Right lung (tissue), 10 donors: ENCODE measurements around the gene FGL2. TPM values are rescaled to one million over a fixed set of nuclear protein-coding genes. Genes with fewer than 3 reads are reported as not detected.
A peak's percentile ranks its signal among the peaks of the same experiment; 100 is the strongest.
"Not testable (repeated sequence)": the region's sequence is repeated elsewhere in the genome, so short reads cannot be mapped to it uniquely, and the experiment has no call there.

Experiments used
- DNase-seq, 2 donors: peaks; one replicate each; pipeline ENCODE4 v3.0.0-alpha.2; 2013
- long read RNA-seq, 8 donors: transcript quantifications; one replicate each; lab custom pipeline, GENCODE V29; 2026
- polyA plus RNA-seq, 5 donors: library from polyadenylated mRNA; unstranded; fragments of 120-200 nt; gene quantifications; one replicate each; pipeline versions ENCODE4 v1.2.1 to v1.2.3, GENCODE V29; 2013; ENCODE audit warnings: inconsistent platforms in 1 of 5, low replicate concordance in 1 of 5; ENCODE audit not compliant: insufficient read length in 5 of 5, insufficient read depth in 1 of 5

The FGL2 gene
- 1 to 10 TPM; 5.5 to 9.2 (median 8.3) TPM for polyA plus RNA-seq
- long read RNA-seq, donor 1, full-length matches to known transcripts = 5 of 5 reads
- long read RNA-seq, donor 1, partial matches to known transcripts = 0 of 5 reads
- long read RNA-seq, donor 1, other reads (novel, unspliced or antisense) = 0 of 5 reads
- long read RNA-seq, donor 2, full-length matches to known transcripts = 2 of 2 reads
- long read RNA-seq, donor 2, partial matches to known transcripts = 0 of 2 reads
- long read RNA-seq, donor 2, other reads (novel, unspliced or antisense) = 0 of 2 reads
- long read RNA-seq, donor 3, full-length matches to known transcripts = 5 of 5 reads
- long read RNA-seq, donor 3, partial matches to known transcripts = 0 of 5 reads
- long read RNA-seq, donor 3, other reads (novel, unspliced or antisense) = 0 of 5 reads
- long read RNA-seq, donor 4, full-length matches to known transcripts = 3 of 3 reads
- long read RNA-seq, donor 4, partial matches to known transcripts = 0 of 3 reads
- long read RNA-seq, donor 4, other reads (novel, unspliced or antisense) = 0 of 3 reads
- long read RNA-seq, donor 5, full-length matches to known transcripts = 8 of 8 reads
- long read RNA-seq, donor 5, partial matches to known transcripts = 0 of 8 reads
- long read RNA-seq, donor 5, other reads (novel, unspliced or antisense) = 0 of 8 reads
- long read RNA-seq, donor 6, full-length matches to known transcripts = 14 of 14 reads
- long read RNA-seq, donor 6, partial matches to known transcripts = 0 of 14 reads
- long read RNA-seq, donor 6, other reads (novel, unspliced or antisense) = 0 of 14 reads
- long read RNA-seq, donor 7, full-length matches to known transcripts = 3 of 3 reads
- long read RNA-seq, donor 7, partial matches to known transcripts = 0 of 3 reads
- long read RNA-seq, donor 7, other reads (novel, unspliced or antisense) = 0 of 3 reads
- long read RNA-seq, donor 8 = 0 reads

GRCh38 chr7:77199013-77199966, at the start of gene FGL2:
Gene FGL2, minus strand, starts transcription at chr7:77199819. Its CDS starts 26 bp downstream, at chr7:77199793.
- peak in 1 of 2 donors; percentile 14 for DNase-seq

DNA sequence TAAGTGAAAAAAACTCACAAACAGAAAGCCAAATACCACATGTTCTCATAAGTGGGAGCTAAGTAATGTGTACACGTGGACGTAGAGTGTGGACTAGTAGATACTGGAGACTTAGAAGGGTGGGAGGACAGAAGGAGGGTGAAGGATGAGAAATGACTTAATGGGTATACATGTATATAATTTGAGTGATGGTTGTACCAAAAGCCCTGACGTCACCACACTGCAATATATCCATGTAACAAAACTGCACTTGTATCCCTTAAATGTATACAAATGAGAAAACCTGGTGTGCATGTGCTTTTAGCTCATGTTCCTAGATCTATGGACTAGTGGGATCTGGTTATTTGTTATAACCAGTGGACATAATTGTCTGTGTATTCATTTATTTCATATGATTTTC, 48.5 kb upstream of the FGL2 start:
- DNase-seq = no peak

DNA sequence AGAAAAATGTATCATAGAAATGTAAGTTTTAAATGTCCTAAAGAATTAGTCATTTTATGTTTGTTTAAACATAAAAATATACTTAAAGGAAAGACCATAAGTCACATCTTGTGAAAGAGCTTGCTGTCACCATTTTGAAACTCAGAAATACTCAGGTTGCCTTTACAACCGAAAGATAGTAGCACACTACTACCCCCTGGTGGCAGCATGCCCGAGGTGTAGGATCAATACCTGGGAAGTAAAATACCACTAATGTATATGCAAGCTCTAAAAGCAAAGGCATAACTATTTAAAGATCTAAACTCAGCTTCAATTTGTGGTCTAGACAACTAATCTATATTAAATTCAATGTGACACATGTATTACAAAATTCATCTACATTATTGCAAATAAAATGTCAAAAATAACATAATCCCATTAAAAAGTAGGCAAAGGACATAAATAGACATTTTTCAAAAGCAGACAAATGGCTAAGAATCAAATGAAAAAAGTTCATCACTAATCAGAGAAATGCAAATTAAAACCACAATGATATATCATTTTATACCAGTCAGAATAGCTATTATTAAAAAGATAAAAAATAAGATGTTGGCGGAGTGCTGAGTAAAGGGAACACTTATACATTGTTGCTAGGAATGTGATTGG, 47.7 kb upstream of the FGL2 start:
- no peak for DNase-seq

- DNase-seq = no peak
Observed at GRCh38 chr7:77246026-77246640, 46.5 kb upstream of the FGL2 start.

- DNase-seq = no peak
Observed at GRCh38 chr7:77245015-77245755, 45.6 kb upstream of the FGL2 start.

DNA sequence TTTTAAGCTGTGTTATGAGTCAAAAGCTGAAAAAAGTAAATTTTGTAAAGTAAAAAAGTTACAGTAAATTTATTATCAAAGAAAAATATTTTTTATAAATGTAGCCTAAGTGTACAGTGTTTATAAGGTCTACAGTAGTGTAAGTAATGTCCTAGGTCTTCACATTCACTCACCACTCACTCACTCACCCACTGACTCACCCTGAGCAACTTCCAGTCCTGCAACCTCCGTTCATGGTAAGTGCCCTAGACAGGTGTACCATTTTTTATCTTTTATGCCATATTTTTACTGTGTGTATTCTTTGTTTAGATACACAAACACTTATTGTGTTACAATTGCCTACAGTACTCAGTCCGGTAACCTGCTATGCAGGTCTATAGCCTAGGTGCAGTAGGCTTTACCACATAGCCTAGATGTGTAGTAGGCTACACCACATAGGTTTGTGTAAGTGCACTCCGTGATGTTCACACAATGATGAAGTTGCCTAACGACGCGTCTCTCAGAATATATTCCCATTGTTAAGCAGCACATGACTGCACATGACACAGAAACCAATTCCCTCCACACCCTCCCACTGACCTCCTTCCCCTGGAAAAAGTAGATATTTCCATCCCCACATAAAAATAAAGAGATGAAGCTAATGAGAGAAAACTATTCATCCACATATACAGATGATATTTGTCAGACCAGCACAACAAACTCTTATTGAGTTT, 44.8 kb upstream of the FGL2 start:
- DNase-seq = no peak

GRCh38 chr7:77242554-77242953, 42.9 kb upstream of the FGL2 start:
- DNase-seq = no peak

DNA sequence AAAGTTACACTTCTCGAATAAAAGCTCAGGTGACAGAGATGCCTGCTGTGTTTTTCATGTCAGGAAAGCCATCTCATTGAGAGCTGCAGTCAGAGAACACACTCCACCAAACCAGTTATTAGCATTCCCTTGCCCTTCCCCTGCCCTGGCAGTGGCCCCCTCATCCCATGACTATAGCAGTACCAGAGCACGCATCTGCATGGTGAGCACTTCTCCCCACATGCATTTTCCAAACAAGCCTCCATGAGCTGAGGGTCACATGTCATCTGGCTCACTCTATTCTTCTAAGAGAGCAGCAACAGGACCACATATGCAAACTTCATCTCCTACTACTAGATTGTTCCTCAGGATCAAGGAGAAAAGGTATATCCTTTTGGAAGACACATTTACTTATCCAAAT, 42.4 kb upstream of the FGL2 start:
- DNase-seq = no peak

- no peak for DNase-seq
Observed at GRCh38 chr7:77239471-77239870, 39.9 kb upstream of the FGL2 start.

DNA sequence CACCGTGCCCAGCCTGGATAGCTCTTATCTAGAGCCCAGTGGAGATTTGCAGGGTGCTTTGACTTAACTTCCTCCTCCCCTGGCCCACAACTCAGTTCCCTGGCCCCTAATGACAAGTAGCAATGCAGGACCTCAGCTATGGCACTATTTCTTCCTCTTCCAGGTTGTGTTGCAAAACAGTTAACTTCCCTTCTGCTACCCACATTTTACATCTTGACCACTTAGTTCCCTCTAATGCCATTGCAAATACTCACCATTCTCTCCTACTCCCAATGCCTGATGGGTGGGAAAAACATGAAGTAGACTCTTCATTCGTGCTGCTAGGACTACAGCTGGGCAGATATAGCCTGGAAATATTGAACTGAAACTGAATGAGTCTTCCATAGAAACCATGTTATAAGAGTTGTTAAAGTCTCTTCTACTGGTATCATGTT, 39.1 kb upstream of the FGL2 start:
- DNase-seq = no peak

DNA sequence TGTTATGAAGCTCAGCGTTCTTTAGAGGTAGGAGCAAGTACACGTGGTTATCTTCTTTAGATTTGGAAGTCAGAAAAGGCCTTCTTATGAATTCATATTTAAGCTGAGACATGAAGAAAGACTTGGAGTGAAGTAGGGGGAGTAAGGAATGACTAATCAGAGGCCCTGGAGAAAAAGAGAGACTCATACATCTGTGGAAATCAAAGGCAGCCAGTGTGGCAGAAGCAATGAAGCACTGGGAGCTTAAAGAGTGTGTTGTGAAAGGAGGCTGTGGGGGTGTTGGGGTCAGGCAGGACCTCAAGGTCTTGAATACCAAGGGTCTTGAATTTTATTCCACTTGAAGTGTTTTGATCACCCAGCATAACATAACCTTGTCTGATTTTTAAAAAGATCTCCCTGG, 35.7 kb upstream of the FGL2 start:
- no peak for DNase-seq

DNA sequence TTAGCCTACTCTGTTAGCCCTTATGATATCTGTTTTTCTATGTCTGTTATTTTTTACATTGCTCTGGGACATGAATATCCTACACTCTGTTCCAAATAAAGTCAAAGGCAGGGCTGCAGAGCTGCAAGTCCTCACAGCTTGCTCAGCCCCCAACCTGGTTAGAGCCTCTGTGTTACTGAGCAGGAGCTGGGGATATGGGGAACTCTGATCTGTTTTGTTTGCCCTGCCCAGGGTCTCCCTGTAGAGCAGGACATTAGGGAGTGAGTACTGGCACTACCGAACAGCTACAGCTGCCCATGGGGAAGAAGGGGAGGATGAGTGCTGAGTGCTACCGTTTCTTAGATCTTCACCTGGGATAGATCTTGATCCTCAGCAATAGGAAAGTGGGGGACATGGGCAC, 32.8 kb upstream of the FGL2 start:
- no peak for DNase-seq

- not testable (repeated sequence) for DNase-seq
Observed at GRCh38 chr7:77228795-77229194, 29.2 kb upstream of the FGL2 start.

- no peak for DNase-seq
Observed at GRCh38 chr7:77226357-77226839, 26.8 kb upstream of the FGL2 start.

DNA sequence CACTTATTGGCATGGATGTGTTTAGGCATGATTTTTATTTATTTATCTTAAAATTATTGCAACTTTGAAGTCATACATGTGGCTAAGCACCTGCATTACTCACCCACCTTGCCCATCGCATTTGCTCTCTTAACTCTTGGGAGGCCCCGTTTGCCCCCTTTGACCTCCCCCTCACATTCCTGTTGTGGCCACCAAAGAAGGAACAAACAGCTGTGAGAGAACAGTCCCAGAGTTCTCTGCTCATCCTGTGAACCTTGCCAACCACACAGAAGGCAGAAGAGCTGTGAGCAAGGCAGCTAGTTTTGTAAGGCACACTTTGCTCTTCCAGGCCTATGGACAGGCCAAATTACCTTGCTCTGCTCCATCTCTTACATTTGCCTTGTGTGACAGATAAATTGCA, 23.6 kb upstream of the FGL2 start:
- no peak for DNase-seq

GRCh38 chr7:77222819-77223218, 23.2 kb upstream of the FGL2 start:
- DNase-seq = no peak

GRCh38 chr7:77222065-77222464, 22.4 kb upstream of the FGL2 start:
- no peak for DNase-seq

DNA sequence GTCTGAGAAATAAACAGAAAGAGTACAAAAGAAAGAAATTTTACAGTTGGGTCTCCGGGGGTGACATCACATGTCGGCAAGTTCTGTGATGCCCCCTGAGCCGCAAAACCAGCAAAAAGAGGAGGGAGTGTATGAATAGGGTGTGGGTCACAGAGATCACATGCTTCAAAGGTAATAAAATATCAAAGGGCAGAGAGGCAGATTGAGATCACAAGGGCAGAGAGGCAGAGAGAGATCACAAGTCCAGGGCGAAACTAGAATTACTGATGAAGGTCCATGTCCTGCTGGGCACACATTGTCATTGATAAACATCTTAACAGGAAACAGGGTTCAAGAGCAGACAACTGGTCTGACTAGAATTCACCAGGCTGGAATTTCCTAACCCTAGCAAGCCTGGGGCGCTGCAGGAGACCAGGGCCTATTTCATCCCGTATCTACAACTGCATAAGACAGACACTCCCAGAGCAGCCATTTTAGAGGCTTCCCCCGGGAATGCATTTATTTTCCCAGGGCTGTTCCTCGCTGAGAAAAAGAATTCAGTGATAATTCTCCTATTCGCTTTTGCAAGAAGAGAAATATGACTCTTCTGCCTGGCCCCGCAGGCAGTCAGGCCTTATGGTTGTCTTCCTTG, 20.2 kb upstream of the FGL2 start:
- not testable (repeated sequence) for DNase-seq
